ENCODE results near the gene GMPPA.

GMPPA gene

GRCh38 chr2:219540784-219541504 is 42.3 kb downstream of the GMPPA start:
- DNase-seq: no peak

- DNase-seq: peak; percentile 57
These were observed 43.0 kb downstream of the GMPPA start for GRCh38 chr2:219541611-219542180.

- peak; percentile 33 for DNase-seq
These were observed 44.4 kb downstream of the GMPPA start for GRCh38 chr2:219542931-219543595.

DNA sequence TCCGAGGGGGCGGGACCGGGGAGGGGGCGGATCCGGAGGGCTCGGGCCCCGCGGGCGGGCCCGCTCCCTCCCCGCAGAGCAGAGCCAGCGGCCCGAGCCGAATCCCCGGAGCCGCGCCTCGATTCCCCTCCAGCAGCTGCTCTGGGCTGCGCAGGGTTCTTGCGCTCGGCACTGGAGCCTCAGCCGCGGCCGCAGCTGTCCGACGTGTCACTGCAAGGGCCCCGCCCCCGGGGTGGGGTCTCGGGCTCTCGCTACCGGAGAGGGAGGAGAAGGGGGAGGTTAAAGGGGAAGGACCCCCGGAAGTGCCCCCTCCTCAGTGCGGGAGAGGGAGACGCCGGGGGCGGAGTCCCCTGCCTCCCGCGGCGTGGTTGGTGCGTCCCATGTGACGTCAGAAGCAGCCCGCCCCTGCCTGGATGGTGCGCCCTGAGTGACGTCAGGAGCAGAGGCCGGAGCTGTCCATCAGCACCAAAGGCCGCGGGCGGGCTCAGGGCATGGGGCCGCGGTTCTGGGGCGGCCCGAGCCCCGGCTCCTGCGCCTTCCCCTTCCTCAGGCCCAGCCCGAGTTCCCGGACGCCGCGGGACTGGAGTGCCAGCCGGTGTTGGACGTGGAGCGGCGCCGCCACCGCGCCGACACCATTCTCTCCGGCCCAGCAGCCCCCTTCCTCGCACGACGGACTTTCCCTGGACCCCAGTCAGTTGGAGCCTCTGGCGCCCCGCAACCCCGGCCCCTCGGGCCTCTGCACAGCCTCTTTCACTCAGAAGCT is 45.1 kb downstream of the GMPPA start, which contains the start of the genes CHPF and TMEM198:
Gene CHPF (minus strand): TSS at position 214 of the 763 bp plus-strand sequence. CDS start 271 bp downstream, outside the sequence.
Gene TMEM198 (plus strand): TSS at position 433 of the 763 bp plus-strand sequence. CDS start 700 bp downstream, outside the sequence.
- peak; percentile 98 for DNase-seq

GRCh38 chr2:219544567-219544966 is 45.9 kb downstream of the GMPPA start:
- DNase-seq: no peak

DNA sequence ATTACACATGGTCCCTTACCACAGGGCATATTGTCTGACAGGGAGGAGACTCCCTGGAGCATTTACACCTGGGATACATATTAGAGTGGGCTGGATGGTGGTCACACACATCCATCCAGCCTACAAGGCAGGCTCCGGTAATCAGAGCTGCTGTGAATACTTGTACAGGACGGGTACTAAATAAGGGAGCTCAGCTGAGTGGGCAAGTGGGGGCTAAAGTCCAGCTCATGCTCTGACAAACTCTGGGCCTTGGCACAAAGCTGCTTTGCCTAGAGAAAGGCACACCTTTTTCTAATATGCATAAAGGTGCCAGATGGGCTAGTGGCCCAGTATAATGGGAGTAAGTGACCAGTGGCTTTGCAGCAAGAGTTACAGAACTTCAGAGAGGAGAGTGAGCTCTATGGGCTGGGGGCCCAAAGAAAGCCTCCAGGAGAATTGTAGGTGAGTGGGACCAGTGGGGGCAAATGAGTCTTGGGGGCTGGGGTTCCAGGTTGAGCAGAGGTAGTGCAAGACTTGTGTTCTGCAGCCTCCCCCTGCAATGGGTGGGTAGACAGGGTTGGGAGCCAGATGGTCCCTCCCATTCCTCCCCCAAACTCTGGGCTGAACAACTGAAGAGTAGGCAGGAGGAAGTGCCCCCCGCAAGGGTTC is 46.7 kb downstream of the GMPPA start:
- DNase-seq: no peak

- DNase-seq: no peak
These were observed 47.3 kb downstream of the GMPPA start for GRCh38 chr2:219545943-219546352.

DNA sequence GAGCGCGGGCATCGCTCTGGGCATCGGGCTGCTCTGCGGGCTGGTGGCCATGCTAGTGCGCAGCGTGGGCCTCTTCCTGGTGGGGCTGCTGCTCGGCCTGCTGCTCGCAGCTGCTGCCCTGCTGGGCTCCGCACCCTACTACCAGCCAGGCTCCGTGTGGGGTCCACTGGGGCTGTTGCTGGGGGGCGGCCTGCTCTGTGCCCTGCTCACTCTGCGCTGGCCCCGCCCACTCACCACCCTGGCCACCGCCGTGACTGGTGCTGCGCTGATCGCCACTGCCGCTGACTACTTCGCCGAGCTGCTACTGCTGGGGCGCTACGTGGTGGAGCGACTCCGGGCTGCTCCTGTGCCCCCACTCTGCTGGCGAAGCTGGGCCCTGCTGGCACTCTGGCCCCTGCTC is 48.9 kb downstream of the GMPPA start:
- no peak for DNase-seq

- no peak for DNase-seq
These were observed 50.3 kb downstream of the GMPPA start for GRCh38 chr2:219548990-219549389.

- no peak for DNase-seq
These were observed 50.9 kb downstream of the GMPPA start for GRCh38 chr2:219549619-219550018.

GRCh38 chr2:219551441-219552381 is 53.0 kb downstream of the GMPPA start:
- no peak for DNase-seq

GRCh38 chr2:219552382-219553167 is 53.9 kb downstream of the GMPPA start:
- peak; percentile 80 for DNase-seq

DNA sequence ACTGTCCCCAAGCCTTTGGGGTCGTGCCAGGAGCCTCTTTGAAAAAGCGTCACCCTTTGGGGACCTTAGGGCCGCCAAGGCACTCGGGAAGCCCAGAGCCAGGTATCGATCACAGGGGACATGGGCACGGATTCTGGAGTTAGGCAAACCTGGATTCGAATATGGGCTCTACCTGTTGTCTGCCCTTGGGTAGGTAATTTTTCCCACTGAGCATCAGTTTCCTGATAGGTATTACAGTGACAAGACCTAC is 54.4 kb downstream of the GMPPA start:
- no peak for DNase-seq

DNA sequence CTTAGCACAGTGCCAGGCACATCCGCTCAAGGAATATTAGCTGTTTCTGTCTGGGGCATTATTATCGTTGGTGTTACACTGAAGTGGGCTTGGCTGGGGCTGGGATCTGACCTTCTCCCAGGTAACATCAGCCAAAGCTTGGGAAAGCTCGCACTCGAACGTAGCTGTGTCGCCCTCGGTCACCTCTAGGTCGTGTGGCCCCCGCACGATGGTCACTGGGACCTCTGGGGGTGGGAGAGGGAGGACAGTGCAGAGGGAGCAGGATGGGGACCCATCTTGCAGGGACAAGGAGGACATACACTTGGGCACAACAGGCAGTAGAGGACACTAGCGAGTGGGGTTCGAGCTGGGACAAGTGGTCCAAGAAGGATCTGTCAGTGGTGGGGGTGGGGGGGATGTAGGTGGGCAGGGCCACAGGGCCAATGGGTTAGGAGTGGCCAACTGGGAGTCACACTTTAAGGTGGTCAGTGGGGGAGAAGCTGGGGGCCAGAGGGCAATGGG is 54.8 kb downstream of the GMPPA start:
- DNase-seq: no peak

DNA sequence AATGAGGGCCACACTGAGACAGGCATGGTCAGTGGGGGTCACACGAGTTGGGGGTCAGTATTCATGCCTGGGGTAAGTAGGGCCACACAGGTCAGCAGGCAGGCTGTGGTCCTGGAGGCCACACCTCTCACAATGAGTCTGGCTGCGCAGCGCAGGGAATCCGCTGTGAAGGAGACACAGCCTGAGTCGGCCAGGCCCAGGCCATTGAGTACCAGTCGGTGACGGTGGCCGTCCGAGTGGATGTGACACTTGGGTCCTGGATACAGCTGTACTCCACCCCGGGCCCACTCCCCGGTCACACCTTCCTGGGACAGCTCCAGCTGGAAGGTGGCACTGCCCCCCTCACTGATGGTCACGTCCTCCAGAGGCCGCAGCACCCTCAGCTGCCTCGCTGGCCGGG is 55.7 kb downstream of the GMPPA start:
- DNase-seq: no peak

GRCh38 chr2:219555956-219556355 is 57.3 kb downstream of the GMPPA start:
- DNase-seq: no peak

GRCh38 chr2:219556413-219556812 is 57.7 kb downstream of the GMPPA start:
- no peak for DNase-seq
